Stimulated activated CD4-positive, alpha-beta T cell treated with anti-CD3 and anti-CD28 coated beads, Interleukin-15, amount 100 ng/mL, for 48 hours (primary cell): Measurements from ENCODE around the gene FOXP1.

Experiments used
- DNase-seq, 2 donors: peaks; one replicate each; pipeline ENCODE4 v3.0.0-alpha.2; 2020; ENCODE audit warnings: low read depth in 2 of 2

FOXP1 gene

DNA sequence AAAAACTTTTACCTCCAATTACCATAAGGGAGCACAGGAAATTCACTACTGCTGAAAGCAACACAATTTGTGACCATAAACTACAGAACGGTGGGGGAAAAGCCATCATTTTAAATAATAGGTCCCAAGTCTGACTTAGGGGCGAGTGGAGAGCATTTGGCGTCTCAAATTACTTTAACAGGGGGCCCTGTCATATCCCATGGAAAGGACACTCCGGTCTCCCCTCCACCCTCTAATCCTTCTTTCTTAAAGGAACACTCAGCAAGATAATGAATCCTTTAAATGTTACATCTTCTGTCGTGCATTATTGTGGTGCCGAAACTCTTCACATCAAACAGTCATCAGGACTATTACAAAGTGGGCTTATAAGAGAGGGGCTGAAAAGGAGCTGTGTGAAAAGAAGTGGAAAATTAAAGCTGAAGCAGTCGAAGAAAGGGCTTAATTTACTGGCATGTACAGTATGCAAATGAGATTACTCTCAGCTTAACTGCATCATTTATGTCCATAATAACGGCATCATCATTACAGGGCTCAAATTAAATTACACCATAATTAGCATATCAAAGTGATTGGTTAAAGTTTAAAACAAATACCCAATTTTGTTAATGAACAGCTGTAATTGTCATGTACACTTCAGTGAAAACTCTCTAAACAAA is 342.2 kb downstream of the FOXP1 start:
- no peak for DNase-seq

DNA sequence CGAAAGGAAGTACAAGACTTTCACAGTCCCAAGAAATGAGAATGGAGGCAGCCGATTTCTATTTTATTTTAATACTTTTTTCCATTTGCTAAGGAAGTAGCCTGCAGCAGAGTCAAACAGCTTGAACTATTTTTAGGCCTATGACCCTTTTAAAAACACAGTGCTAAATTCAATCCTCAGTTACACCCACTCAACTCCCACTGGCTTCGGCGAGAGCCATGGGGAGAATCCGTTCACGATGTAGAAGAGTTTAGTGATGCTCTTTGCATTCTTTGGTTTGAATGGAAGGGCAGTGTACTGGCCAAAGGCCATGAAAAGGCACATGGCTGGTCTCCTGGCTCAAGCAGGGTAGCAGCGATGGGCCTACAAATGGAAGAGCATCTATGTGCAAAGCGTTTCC is 343.5 kb downstream of the FOXP1 start:
- DNase-seq: no peak

DNA sequence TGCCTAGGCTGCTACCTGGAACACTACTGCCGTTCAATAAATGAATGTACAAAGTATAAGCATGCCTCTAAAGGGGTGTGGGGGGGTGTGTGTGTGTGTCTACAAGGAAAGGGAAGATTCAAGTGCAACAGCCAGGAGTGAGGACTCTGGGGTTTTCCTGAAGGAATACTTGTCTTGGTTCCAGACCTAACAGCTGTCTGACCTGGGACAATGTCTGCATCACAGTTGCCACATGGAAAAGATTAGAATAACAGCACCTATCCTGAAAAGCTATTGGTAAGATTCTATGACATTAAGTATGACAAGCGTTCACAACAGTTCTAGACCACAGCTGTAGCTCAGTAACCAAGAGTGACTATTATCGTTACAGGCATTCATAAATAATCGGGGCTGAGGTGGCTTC is 345.2 kb downstream of the FOXP1 start:
- DNase-seq: no peak

DNA sequence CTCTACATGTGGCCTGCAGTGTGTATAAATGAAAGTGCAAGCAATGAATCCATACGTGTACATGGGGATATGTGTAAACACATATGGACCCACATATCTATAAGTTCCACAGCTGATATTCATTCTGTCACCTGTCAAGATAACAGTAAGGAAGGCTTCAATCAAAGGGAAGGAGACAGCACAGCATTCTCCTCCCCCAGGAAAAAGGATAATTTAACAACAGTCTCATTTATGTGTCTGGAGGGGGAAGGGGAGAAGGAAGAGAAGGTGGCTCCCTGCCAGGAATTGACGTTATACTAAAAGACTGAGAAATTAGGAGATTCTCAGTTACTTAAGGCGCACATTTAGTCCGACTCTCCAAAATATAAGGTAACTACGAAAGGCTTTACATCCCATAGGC is 345.9 kb downstream of the FOXP1 start:
- no peak for DNase-seq

DNA sequence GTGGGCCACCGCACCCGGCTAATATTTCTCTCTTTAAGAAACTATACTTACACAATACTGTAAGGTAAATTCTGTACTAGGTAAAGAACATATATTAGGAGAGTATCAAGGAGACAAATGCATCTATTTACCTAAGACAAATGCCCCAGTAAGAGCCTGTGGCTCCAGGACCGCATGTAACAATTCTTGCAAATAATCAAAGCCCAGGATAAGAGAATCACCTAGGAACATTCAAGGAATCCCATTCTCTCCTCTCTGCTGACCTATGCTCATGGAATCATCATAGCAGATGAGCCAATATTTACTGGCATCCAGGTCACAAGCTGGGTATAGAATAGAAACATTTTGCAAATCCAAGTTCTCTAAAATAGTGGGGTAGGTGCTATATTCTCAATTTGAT is 347.7 kb downstream of the FOXP1 start:
- DNase-seq: no peak

DNA sequence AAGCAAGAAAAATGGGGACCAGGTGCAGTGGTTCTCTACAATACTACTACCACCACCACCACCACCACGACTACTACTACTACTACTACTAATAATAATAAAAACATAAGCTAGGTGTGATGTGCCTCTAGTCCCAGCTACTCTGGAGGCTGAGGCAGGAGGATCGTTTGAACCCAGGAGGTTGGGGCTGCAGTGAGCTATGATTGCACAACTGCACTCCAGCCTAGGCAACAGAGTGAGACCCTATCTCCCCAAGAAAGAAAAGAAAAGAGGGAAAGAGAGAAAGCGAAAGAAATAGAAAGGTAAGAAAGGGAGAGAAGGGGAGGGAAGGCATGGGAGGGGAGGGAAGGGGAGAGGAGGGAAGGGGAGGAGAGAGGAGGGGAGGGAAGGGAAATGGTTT is 350.6 kb downstream of the FOXP1 start:
- no peak for DNase-seq

DNA sequence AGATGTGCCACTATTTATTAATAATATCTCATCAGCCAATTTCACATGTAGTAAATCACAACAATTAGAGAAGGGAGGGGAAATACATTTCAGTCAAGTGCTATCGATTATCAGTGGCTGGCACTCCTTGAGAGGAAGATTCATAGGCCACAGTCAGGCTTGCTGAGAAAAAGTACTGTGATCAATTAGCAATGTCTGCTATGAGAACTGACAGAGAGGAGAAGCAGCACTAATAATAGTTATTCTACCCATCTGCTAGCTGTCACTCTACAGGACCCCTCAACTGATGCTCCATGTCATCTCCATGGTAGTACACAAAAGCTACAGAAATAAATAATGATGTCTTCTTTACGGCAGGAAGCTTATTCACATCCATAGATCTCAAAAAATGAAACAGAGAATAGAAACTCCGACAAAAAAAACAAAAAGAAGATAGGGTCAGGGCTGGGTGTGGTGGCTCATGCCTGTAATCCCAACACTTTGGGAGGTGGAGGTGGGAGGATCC is 351.3 kb downstream of the FOXP1 start:
- DNase-seq: no peak

DNA sequence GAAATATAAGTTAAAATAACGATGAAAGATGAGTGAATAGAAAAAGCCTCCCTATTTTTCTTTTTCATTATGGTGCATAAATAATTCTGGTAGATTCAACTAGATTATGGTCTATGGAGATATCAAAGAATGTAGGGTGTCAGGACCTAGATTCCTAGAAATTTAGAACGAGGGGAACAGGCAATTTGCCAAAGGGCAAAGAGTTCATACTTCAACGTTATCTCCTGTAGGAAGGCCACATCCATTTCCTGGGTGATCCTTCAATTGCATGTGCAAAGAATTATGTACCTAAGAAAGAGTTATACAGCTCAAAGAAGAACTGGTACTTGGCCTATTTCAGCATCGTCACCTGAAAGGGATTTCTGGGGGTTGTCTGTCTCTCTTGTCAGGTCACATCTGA is 351.8 kb downstream of the FOXP1 start:
- DNase-seq: no peak

DNA sequence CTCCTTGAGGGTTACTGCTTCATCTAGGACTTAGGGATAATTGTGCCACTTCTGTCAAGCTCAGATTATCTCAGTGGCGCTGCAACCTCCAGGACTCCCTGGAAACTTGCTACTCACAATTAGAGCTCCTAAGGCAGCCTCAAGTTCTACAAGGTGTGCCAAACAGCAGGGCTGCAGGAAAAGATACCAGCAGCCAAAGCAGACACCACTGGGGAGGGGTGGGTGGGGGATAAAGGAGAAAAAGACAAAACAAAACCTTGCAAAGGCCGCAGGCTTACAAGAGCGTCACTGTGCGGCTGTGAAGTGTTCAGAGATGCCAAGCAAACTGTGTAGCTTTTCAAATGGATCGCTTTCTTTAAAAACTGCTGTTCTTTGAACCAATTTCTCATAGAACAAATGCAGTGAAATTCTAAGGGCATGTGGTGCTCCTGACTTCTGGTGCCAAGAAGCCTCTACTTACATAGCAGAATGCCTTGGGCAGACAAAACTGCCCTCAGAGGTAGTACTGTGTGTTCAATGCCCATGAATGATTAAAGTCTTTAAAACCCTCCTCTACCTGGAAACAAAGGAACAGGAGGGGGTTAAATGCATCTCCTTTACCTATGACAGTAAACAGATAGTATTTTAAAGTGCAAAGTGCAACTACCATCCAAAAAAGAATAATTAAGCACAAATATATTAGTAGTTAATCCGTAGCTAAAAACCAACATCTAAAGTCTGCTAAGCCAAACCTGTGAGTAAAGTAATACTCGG is 353.4 kb downstream of the FOXP1 start:
- no peak for DNase-seq

DNA sequence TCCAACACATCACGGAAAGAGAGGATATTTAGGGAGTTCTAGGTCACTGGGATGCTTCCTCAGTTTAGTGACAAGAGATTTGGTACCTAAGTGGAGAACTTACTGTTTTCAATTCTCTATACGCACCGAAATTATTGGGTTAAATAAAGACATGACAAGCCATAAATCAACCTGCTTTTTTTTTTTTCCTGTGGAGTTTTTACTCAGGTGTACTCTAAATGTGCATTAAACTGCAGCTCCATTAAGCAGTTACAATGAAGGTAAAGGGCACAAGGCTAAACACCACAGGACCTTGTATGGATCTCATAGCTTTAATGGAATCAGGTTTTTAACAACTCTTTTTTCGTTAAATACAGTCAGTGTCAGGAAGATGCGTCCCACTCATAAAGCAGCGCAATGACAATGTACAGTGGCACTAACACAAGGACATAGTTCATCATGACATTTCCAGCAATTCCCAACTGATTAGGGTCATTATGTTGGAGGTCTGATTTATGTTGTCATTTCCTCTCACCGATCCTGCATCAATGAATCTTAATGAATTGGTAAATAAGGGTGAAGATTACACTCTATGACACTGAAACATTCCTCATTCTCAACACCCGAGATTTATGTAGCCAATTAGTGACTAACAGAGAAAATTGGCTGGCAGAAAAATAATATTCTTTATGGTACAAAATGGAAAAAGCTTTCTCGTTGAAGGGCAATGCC is 355.2 kb downstream of the FOXP1 start:
- DNase-seq: no peak

DNA sequence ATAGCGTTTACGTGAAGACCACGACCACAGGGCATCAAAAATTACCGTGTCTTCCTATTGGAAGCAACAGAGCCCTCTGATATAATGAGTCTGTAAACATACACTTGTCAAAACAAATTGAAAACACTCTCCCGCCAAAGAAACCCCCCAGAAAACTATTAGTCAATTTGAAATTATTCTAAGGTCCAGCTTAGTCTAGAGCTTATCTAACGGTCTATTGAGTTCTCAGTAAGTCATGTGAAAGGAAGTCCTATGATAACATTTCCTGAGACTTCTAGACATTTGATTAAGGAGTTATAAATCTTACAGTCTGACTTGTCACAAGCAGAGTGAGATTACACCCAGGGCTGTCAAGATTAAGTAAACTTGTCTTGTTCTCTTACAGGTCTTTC is 356.3 kb downstream of the FOXP1 start:
- DNase-seq: no peak

DNA sequence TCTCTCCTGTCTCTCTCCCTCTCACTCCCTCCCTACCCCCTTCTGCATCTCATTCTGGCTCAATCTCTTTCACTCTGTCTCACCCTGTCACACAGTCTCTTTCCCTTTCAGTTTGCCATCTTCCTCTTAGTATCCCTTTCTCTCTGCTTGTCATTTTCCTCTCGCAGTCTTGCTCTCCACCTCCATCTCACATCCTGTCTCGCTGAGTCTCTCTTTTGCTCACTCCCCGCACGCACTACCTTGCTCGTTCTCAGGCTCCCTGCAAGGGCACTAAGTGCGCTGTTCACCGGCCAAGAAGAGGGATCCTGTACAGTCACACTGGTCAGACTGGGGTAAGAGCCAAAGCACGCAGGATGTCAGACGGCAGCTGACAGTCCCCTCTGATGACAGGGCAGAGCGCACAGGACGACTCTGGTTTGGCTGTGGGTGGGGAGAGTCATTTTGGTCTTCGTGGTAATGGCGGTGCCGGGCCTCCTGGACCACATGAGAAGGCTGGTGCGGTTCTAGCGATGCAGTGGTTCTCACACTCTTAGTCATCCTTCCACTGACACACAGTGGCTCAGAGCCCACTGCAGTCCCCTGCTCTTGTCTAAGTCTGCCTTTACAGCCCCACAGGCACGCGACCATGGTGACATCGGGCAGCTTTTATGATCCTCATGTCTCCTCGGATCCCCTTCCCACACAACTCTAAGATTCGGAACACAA is 356.8 kb downstream of the FOXP1 start:
- peak; percentile 87 to 92 for DNase-seq

DNA sequence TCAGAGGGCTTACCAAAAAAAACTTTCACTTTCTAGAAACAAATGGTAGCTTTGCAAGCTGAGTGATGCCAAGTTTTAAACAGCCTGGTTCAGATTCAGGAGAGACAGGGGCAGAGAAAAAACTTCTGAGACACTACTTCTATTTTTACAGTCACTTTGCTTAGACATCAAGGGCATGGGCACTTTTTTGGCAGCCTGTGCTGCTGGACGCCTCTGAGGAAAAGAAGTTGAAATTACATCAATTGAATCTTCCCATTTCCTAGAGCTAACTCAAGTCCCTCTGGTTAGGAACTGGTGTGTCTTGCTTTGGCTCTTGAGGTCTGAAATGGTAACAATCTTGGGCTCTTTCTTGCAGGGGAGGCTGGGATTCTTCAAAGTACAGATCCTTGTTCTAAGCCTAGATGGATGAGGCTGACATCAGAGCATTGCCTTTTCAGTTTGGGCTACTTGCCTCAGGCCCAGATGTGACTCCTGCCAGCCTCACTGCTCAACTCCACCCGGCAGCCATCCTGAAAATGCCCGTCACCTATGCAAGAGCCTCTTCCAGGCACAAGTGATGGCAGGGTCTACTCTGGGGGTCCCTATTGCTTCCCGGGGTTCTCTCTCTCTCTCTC is 357.5 kb downstream of the FOXP1 start:
- DNase-seq: peak in 1 of 2 donors; percentile 10

DNA sequence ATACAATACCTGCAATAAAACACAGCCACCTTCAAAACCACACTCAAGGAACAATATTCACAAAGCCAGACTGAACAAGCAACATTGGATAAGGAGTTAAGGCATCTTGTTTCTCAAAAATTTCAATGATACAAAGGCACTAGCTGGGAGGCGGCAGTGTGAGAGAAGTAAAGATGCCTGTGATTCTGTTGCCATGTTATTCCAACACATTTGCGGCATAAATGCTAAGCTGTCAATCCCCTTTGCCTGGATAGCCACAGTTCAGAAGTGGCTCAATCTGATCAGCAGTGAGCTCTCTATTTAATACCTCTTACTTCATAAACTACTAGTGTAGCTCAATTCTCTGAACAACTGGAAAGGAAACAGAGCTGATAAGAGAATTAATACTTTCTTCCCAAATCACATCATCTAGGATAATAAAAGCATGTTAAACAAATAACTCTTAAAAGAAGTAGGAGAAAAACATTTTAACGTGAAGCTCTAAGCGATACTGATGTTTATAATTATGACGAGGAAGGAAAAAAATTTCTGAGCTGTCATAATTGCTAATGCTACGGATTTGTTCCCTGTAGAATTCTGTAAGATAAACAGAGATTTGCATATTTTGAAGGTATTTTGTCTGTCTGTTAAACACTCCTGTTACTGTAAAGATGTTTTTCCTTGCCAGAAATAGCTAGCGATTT is 358.4 kb downstream of the FOXP1 start:
- DNase-seq: no peak

DNA sequence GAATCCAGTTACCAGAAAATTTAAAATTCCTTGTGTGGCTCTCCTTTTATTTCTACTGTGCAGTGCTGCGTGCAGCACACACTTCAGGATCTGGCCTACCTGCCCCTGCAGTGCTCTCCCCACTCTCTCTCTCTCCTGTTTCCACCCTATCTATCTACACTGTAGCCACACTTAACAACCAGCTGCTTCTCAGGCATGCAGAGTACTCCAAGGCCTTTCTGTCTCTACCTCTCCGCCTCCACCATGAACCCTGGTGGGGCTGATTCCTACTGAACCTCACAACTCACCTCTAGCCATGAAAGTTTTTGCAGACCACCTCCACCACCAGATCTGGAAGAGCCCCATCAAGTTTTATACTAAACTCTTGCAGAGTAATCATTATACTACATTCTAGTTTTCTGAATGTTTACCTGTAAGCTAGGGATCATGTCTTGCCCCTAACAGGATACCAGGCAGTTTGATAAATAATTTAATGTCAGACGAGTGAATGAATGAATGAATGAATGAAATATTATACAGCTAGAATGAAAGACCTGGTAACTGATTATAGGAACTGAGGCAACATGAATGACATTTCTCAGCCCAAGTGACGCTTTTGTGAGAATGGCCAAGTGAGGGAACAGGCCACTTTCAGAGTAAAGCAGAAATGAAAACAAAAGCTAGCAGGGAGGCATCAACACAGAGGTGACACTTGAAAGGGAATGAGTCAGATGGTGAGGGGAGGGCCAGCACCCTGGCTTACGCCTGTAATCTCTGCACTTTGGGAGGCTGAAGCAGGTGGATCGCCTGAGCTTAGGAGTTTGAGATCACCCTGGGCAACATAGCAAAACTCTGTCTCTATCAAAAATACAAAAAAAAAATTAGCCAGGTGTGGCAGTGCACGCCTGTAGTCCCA is 363.5 kb downstream of the FOXP1 start:
- DNase-seq: peak; percentile 43 to 51

DNA sequence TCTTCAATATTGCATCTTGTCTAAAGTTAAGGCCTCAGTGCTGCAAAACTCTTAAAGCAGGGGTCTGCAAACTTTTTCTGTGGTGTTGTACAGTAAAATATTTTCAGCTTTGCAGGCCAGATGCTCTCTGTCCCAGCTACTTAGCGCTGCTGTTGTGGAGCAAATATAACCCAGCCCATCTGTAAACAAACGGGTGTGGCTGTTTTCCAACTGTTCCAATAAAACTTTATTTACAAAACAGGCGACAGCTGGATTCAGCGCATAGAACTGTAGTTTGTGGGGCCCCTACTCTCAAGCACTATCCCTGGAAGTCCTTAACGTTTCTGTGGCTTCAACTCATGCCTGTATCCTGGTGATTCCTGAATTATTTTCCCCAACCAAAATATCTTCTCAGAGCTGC is 365.0 kb downstream of the FOXP1 start:
- no peak for DNase-seq

DNA sequence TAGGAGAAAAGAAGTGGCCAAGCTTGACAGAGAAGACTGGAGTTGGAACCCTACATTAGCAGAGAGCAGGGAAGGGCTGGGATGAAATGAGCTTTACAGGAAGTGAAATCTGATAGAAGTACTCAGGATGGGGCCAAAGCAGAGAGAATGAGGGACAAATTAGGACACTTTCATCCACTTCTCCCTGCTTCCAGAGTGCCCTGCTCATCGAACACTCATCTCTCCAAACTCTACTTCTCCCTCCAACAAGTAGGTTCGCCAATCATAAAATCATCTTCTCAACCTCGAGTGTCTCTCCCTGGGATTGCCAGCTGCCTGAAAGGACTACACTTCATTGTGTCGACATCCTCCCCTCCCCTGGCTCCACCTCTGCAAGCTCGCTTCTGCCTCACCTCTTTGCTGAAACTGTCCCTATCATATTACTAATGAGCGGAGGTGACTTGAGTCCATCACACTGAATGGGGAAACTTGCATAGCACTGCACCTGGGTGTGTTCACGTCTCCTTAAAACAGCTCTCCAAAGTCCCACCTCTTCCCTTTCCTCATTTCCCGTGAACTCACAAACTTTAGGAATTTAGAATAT is 365.8 kb downstream of the FOXP1 start:
- DNase-seq: no peak

DNA sequence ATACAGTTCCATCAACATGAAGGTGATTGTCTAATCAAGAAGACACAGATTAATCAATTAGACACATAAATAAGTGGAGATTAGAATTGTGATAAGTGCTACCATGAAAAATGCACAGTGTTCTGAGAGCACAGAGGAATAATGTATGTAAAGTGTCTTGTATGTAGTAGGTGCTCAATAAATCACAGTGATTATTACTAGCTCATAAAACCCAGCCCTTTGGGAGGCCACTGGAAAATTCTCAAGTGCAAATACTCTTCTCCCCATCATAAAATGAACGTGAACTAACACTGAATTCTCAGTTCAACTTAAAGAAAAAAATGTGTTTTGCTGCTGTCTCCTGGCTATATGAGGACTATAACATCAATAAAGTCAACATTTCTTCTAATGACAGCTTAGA is 368.2 kb downstream of the FOXP1 start:
- no peak for DNase-seq

DNA sequence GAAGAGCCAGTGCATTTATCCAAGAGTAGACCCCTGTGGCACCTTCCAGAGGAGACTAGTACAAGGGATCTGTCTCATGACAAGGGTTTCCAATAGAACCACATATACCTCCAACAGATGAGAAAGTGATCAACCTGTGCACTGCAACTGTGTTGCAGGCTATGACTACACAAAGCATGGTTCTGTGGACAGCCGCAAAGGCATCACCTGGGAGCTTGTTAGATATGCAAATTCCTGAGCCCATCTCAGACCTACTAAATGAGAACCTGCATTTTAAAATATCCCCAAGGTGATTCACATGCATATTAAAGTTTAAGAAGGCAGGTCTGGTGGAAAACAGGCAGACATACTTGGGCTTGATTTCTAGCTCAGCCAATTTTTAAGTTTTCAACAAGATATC is 368.7 kb downstream of the FOXP1 start:
- no peak for DNase-seq

DNA sequence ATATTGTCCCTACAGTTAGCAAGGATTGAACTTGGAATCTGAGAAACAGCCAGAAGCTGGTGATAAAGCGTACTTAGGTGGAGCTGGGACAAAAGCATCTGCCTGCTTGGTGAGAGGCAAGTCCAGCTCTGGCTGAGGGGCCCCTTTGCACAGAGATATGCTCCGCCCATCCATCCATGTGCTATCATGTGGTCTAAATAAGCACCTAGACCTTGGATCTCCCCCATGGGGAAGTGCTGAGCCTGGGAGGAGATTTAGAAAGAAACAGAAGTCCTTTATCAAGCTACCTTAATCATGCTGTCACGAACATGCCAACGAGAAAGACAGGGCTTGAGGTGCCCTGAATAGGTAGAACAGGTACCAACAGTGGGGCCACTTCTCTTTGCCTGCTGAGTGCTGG is 369.5 kb downstream of the FOXP1 start:
- no peak for DNase-seq
